Right lobe of liver (tissue), 6 donors: ENCODE results near the gene LENEP. TPM values are rescaled to one million over a fixed set of nuclear protein-coding genes. Genes with fewer than 3 reads are reported as not detected.

Experiments
- ATAC-seq, 4 donors: fragments of 200-7000 bp; cut with Tn5 transposase; one replicate each; pipeline ENCODE4 v1.9.1; 2020; ENCODE audit warnings: mild to moderate bottlenecking in 4 of 4, moderate library complexity in 4 of 4
- DNase-seq, 3 donors: peaks; one replicate each; pipeline ENCODE4 v3.0.0-alpha.2; 2020
- H3K27ac ChIP-seq, 3 donors: fragments of 200-600 bp; one replicate each; pipeline ENCODE4 v1.8.0; 2022
- H3K27me3 ChIP-seq, 2 donors: fragments of 200-600 bp; one replicate each; pipeline ENCODE4 v1.8.0; 2022
- H3K36me3 ChIP-seq, 4 donors: fragments of 200-600 bp; sonication (generic) in 1 of 4; one replicate each; pipeline versions ENCODE4 v1.5.1 to v1.8.0; 2017 to 2022; ENCODE audit warnings: control low read depth in 1 of 4
- H3K4me1 ChIP-seq, 4 donors: fragments of 200-600 bp; sonication (generic) in 1 of 4; one replicate each; pipeline versions ENCODE4 v1.5.1 to v1.8.0; 2017 to 2022; ENCODE audit warnings: control low read depth in 1 of 4
- H3K4me3 ChIP-seq, 3 donors: fragments of 200-600 bp; one replicate each; pipeline ENCODE4 v1.8.0; 2022
- H3K9me3 ChIP-seq, 4 donors: fragments of 200-600 bp; sonication (generic) in 1 of 4; one replicate each; pipeline versions ENCODE4 v1.5.1 to v1.8.0; 2017 to 2022; ENCODE audit warnings: control low read depth in 1 of 4
- CTCF ChIP-seq, 4 donors: fragments of 200-600 bp in 3 of 4; fragments of 450-650 bp in 1 of 4; IDR thresholded peaks; one replicate each; pipeline versions ENCODE4 v1.5.1 to v1.8.0; 2016 to 2022; ENCODE audit warnings: antibody characterized with exemption in 4 of 4, mild to moderate bottlenecking in 2 of 4
- POLR2A ChIP-seq: fragments of 450-650 bp; IDR thresholded peaks from one replicate; pipeline ENCODE4 v1.6.1; 2017; ENCODE audit warnings: antibody characterized with exemption, mild to moderate bottlenecking
- WGBS: methylation state at CpG from one replicate; pipeline ENCODE4 v1.1.6; 2018; ENCODE audit warnings: low coverage, low lambda C conversion rate; ENCODE audit not compliant: insufficient coverage; ENCODE audit errors: missing lambda C conversion rate; 5-methylcytosine and 5-hydroxymethylcytosine counted together
- intact Hi-C, 2 donors: fragments of 100-400 bp; cut with DNase I; formaldehyde crosslinking; loops; one replicate each; pipeline versions ENCODE4 v1.11.2 to v1.14.1; 2022
- total RNA-seq, 6 experiments: library from RNA; depleted of rRNA in 2 of 6; stranded (reverse); fragments of >200 nt in 2 of 6; fragmentation: NEBNext Ultra II Directional in 3 of 6; extraction: Animal tissue kit (Norgen Biotek cat#: 25700) in 3 of 6; gene quantifications; one replicate each; pipeline versions ENCODE4 v1.1.0 to v1.2.4, GENCODE V29; 2016 to 2023
- donor health status: DM: no; HTN: yes; CAD: no.
- donor health status: DM: no; HTN: no; CAD: no.
- donor health status: DM: no; HTN: no; CAD: no.
- donor health status: DM: no; HTN: yes; CAD: no.
- donor health status: DM: no; HTN: yes; CAD: no.

Gene LENEP
- total RNA-seq, 6 experiments from 2014 or later, result not detected

- no peak for TF ChIP-seq POLR2A
- no peak for TF ChIP-seq CTCF (IDR thresholded peaks at IDR 0.05)
- no peak for ATAC-seq
- 80% methylated on average over 2 of the region's 9 CpGs for WGBS
- DNase-seq, result no peak
- no peak overlapping the region for H3K27ac ChIP-seq
- no peaks in the 10 kb centered on the region for H3K9me3 ChIP-seq
- no peaks in the 10 kb centered on the region for H3K27me3 ChIP-seq
- H3K36me3 ChIP-seq, result no peaks in the 10 kb centered on the region
- H3K4me3 ChIP-seq, result no peak overlapping the region
- intact Hi-C loops, result no loop called here
- H3K4me1 ChIP-seq, result peaks cover 0 to 23% (median 2%) of the 10 kb centered on the region in 4 donors
These were observed 32.8 kb downstream of the LENEP start for GRCh38 chr1:155026154-155026553.

- Histone ChIP-seq H3K27me3 (no peaks in the 10 kb centered on the region), H3K4me1 (peaks cover 0 to 23% (median 2%) of the 10 kb centered on the region in 4 donors), H3K4me3 (no peak overlapping the region), H3K9me3 (no peaks in the 10 kb centered on the region), H3K27ac (no peak overlapping the region), H3K36me3 (no peaks in the 10 kb centered on the region)
- ATAC-seq, result peak in 1 of 4 donors; percentile 64
- 88% methylated on average over 6 of the region's 6 CpGs for WGBS
- TF ChIP-seq CTCF (IDR thresholded peaks at IDR 0.05), result no peak
- TF ChIP-seq POLR2A, result no peak
- intact Hi-C loops, result no loop called here
- DNase-seq, result no peak
These were observed 33.2 kb downstream of the LENEP start for GRCh38 chr1:155026588-155026987.

GRCh38 chr1:155029513-155030242, 36.3 kb downstream of the LENEP start:
- H3K4me3 ChIP-seq, result no peak overlapping the region
- no peaks in the 10 kb centered on the region for H3K36me3 ChIP-seq
- DNase-seq, result no peak
- intact Hi-C loops, result no loop called here
- WGBS, result 73% methylated on average over 3 of the region's 16 CpGs
- no peak for ATAC-seq
- no peak overlapping the region for H3K27ac ChIP-seq
- no peaks in the 10 kb centered on the region for H3K9me3 ChIP-seq
- H3K27me3 ChIP-seq, result no peaks in the 10 kb centered on the region
- H3K4me1 ChIP-seq, result peaks cover 0 to 9% (median 2%) of the 10 kb centered on the region in 4 donors
- TF ChIP-seq CTCF (IDR thresholded peaks at IDR 0.05) (no peak), POLR2A (no peak)

GRCh38 chr1:155030243-155030795, 36.9 kb downstream of the LENEP start:
- Histone ChIP-seq H3K27ac (no peak overlapping the region), H3K4me3 (no peak overlapping the region), H3K27me3 (no peaks in the 10 kb centered on the region), H3K4me1 (peaks cover 0 to 4% (median 0%) of the 10 kb centered on the region in 4 donors), H3K9me3 (no peaks in the 10 kb centered on the region), H3K36me3 (no peaks in the 10 kb centered on the region)
- no CpG with 5 or more reads among the region's 15 CpGs for WGBS
- TF ChIP-seq POLR2A (no peak), CTCF (IDR thresholded peaks at IDR 0.05) (no peak)
- ATAC-seq (no peak), DNase-seq (no peak)
- intact Hi-C loops, result no loop called here
